Measurements from ENCODE around the gene PCDHGC3. TPM values are rescaled to one million over a fixed set of nuclear protein-coding genes. Genes with fewer than 3 reads are reported as not detected.

The PCDHGC3 gene
- total RNA-seq, 4 donors from 2014 or later: 25.9 to 146 (median 123) TPM

DNA sequence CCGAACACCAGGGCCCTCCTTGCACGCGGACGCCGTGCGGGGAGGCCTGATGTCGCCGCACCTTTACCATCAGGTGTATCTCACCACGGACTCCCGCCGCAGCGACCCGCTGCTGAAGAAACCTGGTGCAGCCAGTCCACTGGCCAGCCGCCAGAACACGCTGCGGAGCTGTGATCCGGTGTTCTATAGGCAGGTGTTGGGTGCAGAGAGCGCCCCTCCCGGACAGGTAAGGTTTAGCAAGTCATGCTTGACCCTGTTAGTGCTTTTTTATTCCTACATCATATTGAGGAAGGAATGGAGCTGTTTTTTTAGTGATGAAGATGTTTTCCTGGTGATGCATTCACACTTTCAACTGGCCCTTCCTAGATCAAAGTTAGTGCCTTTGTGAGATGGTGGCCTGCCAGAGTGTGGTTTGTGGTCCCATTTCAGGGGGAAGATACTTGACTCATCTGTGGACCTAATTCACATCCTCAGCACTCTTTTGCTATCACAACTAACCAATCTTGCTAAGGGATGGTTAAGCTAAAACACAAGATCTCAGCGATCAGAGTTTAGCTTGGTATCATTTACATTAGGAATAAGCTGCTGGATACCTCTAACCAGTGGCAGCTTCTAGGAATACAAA is 2.7 kb downstream of the PCDHGC3 start:
- Histone ChIP-seq H3K4me3 (peak overlapping the region; percentile 54 to 55), H3K4me1 (peaks cover 15 to 24% of the 10 kb centered on the region in 2 donors)
- intact Hi-C loops (cut with DNase I; ENCODE audit: low total_unique reads): loop anchor here (10.0 kb wide), 1 partner anchor 46 kb away; no protein-coding TSS in a partner anchor

DNA sequence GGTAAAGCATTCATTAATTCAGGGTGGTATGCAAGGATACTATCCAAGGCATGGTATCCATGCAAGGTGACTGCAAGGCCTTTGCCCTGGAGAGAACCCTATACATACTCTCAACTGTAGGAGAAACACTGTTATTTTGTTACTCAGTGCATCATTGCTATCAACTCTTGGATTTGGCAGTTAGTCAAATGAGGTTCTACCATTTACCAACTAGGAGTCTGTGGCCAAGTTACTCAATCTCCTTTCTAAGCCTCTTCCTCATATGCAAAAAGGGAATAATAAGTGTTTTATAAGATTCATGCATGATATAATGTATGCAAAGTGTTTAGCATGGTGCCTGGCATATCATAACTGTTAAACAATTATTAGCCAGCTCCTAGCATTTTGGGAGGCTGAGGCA is 4.0 kb downstream of the PCDHGC3 start:
- H3K4me1 ChIP-seq: peaks cover 15 to 24% of the 10 kb centered on the region in 2 donors
- no peaks in the 10 kb centered on the region for H3K36me3 ChIP-seq
- no peaks in the 10 kb centered on the region for H3K9me3 ChIP-seq
- peak overlapping the region in 1 of 2 donors; percentile 10 for H3K4me3 ChIP-seq
- no peak for TF ChIP-seq POLR2A (IDR thresholded peaks at IDR 0.05)
- TF ChIP-seq, protein P1, sequence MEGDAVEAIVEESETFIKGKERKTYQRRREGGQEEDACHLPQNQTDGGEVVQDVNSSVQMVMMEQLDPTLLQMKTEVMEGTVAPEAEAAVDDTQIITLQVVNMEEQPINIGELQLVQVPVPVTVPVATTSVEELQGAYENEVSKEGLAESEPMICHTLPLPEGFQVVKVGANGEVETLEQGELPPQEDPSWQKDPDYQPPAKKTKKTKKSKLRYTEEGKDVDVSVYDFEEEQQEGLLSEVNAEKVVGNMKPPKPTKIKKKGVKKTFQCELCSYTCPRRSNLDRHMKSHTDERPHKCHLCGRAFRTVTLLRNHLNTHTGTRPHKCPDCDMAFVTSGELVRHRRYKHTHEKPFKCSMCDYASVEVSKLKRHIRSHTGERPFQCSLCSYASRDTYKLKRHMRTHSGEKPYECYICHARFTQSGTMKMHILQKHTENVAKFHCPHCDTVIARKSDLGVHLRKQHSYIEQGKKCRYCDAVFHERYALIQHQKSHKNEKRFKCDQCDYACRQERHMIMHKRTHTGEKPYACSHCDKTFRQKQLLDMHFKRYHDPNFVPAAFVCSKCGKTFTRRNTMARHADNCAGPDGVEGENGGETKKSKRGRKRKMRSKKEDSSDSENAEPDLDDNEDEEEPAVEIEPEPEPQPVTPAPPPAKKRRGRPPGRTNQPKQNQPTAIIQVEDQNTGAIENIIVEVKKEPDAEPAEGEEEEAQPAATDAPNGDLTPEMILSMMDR (IDR thresholded peaks at IDR 0.05): no peak
- H3K27ac ChIP-seq: no peak overlapping the region
- intact Hi-C loops (cut with DNase I; ENCODE audit: low total_unique reads): loop anchor here (10.0 kb wide), 1 partner anchor 45 kb away; no protein-coding TSS in a partner anchor
- DNase-seq: no peak
- no peaks in the 10 kb centered on the region for H3K27me3 ChIP-seq

More for the DNA sequence above, 2.7 kb downstream of the PCDHGC3 start:
- Histone ChIP-seq H3K27ac (peak overlapping the region in 1 of 2 donors; percentile 92), H3K9me3 (no peaks in the 10 kb centered on the region), H3K36me3 (no peaks in the 10 kb centered on the region), H3K27me3 (no peaks in the 10 kb centered on the region)
- TF ChIP-seq, protein P1 (IDR thresholded peaks at IDR 0.05): no peak
- no peak for TF ChIP-seq POLR2A (IDR thresholded peaks at IDR 0.05)
- DNase-seq: peak in 1 of 2 donors; percentile 41

DNA sequence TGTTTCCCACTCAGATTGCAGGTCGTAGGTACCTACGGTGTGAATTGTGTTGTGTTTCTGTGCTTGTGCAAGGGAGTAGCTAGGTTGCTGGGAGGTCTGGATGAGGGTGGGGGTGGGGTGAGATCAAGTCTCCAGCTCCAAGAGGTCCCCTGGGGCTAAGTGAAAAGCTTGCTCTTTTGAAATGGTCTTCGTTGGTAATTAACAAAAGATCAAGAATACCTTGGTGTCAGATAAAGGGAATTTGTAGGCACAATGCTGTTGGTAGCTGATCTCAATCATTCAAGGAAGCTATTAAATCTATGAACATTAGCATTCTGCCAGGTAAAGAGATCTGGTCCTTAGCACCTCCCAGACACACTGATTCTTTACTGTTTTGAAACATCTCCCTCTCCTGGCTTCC is 8.1 kb downstream of the PCDHGC3 start:
- no peaks in the 10 kb centered on the region for H3K27me3 ChIP-seq
- H3K27ac ChIP-seq: peak overlapping the region in 1 of 2 donors; percentile 2
- no peaks in the 10 kb centered on the region for H3K36me3 ChIP-seq
- TF ChIP-seq POLR2A (IDR thresholded peaks at IDR 0.05): no peak
- TF ChIP-seq, protein P1 (IDR thresholded peaks at IDR 0.05): no peak
- intact Hi-C loops (cut with DNase I; ENCODE audit: low total_unique reads): no loop called here
- no peak overlapping the region for H3K4me3 ChIP-seq
- H3K9me3 ChIP-seq: no peaks in the 10 kb centered on the region
- DNase-seq: no peak
- H3K4me1 ChIP-seq: peaks cover 11 to 12% of the 10 kb centered on the region in 2 donors

DNA sequence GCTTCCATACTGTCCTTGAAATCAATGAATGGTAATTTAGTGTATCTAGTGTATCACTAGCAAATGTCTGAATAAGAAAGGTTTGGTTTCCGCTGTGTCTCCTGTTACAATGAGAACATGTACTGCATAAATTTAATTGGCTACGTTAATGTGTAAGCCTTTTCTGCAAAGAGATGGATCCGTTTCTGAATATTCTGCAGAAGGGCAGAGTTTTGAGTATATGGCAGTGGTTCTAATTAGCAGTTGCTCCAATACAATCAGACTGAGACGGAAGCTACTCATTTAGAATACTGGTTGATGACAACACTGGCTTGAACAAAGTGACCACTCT is 8.5 kb downstream of the PCDHGC3 start:
- TF ChIP-seq, protein P1 (IDR thresholded peaks at IDR 0.05): no peak
- TF ChIP-seq POLR2A (IDR thresholded peaks at IDR 0.05): no peak
- DNase-seq: no peak
- Histone ChIP-seq H3K27me3 (no peaks in the 10 kb centered on the region), H3K9me3 (no peaks in the 10 kb centered on the region), H3K36me3 (no peaks in the 10 kb centered on the region), H3K27ac (peak overlapping the region in 1 of 2 donors; percentile 2), H3K4me1 (peaks cover 8 to 9% of the 10 kb centered on the region in 2 donors), H3K4me3 (peak overlapping the region; percentile 14 to 36)
- intact Hi-C loops (cut with DNase I; ENCODE audit: low total_unique reads): no loop called here

DNA sequence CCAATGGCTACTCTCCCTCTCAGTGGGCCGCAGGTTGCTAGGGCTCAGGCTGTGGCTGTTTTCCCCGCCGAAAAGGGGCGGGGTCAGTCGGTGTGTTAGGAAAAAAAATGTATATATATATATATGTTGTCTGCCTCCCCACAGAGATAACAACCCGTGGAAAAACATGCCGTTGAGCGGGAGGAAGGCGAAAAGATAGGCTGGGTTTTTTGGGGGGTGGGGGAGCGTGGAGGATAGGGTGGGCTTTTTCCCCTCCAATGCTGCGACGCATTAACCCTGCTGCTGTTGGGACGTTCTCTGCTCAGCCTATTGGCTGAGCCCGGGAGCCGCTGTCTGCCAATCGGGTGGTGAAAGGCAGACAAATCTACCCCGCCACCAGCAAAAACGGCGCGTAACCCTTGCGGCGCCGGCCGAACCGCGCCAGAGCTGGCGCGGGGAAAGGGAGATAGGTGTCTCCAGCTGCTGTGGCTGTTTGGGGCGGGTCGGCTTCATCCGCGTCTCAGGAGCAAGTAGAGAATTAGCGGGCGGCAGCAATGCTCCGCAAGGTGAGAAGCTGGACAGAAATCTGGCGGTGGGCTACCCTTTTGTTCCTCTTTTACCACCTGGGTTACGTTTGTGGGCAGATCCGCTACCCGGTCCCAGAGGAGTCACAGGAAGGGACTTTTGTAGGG is 9.0 kb downstream of the PCDHGC3 start, which contains the start of gene PCDHGC4:
TSS of gene PCDHGC4 (plus strand) at position 390 of the 671 bp plus-strand sequence. CDS start at position 534, 144 bp downstream.
- H3K4me1 ChIP-seq: peaks cover 4 to 5% of the 10 kb centered on the region in 2 donors
- intact Hi-C loops (cut with DNase I; ENCODE audit: low total_unique reads): no loop called here

More for the DNA sequence above, 9.0 kb downstream of the PCDHGC3 start, which contains the start of gene PCDHGC4:
- TF ChIP-seq, protein P1 (IDR thresholded peaks at IDR 0.05): no peak
- TF ChIP-seq POLR2A (IDR thresholded peaks at IDR 0.05): no peak
- Histone ChIP-seq H3K4me3 (peak within 1 kb of the TSS; percentile 14 to 36), H3K27me3 (no peaks in the 10 kb centered on the region), H3K27ac (peak within 1 kb of the TSS in 1 of 2 donors; percentile 2), H3K9me3 (no peaks in the 10 kb centered on the region), H3K36me3 (no peaks in the 10 kb centered on the region)
- no peak for DNase-seq
